ENCODE data around the gene NTN1. TPM values are rescaled to one million over a fixed set of nuclear protein-coding genes. Genes with fewer than 3 reads are reported as not detected.

The NTN1 gene
- total RNA-seq, 2 donors from 2014 or later, result 68.8 to 79.0 TPM

DNA sequence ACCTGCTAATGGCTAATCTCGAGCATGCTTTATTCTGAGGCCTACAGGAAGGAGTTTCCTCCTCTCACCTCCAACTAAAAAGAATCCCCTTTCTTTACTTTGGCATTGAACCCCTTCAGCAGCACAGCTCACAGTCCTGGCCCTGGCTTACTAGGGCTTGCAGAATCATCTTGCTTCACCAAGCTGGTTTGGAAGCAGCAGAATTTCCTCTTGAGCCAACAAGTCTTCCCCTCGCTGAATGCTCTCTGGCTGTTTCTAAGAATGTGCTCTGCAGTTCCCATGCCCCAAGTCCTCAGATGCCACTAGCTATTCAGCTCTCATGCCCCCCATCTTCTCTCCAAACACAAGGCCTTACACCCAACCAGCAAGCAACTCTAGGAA lies 271.2 kb downstream of the NTN1 start:
- H3K9me3 ChIP-seq, result no peaks in the 10 kb centered on the region
- H3K4me1 ChIP-seq (ENCODE audit: control insufficient read depth in 1 of 2, low read depth in 2 of 2), result peaks cover 10 to 20% of the 10 kb centered on the region in 2 donors
- DNase-seq (ENCODE audit: low spot score) (no peak), ATAC-seq (ENCODE audit: insufficient number of reproducible peaks, low FRiP score, low read depth) (no peak)
- peak overlapping the region; percentile 44 to 71 for H3K27ac ChIP-seq
- H3K27me3 ChIP-seq (replicated peaks; ENCODE audit: insufficient read depth), result no peaks in the 10 kb centered on the region
- no peak overlapping the region for H3K4me3 ChIP-seq
- TF ChIP-seq, protein P1, sequence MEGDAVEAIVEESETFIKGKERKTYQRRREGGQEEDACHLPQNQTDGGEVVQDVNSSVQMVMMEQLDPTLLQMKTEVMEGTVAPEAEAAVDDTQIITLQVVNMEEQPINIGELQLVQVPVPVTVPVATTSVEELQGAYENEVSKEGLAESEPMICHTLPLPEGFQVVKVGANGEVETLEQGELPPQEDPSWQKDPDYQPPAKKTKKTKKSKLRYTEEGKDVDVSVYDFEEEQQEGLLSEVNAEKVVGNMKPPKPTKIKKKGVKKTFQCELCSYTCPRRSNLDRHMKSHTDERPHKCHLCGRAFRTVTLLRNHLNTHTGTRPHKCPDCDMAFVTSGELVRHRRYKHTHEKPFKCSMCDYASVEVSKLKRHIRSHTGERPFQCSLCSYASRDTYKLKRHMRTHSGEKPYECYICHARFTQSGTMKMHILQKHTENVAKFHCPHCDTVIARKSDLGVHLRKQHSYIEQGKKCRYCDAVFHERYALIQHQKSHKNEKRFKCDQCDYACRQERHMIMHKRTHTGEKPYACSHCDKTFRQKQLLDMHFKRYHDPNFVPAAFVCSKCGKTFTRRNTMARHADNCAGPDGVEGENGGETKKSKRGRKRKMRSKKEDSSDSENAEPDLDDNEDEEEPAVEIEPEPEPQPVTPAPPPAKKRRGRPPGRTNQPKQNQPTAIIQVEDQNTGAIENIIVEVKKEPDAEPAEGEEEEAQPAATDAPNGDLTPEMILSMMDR (IDR thresholded peaks at IDR 0.05), result no peak
- no peaks in the 10 kb centered on the region for H3K36me3 ChIP-seq

Other genes starting within 250 kb of the NTN1 start
- gene MFSD6L, start 222.1 kb upstream of the NTN1 start, total RNA-seq, result under 1 TPM in 1 of 2 donors, not detected in 1; 0.27 TPM
- gene PIK3R6, start 153.8 kb upstream of the NTN1 start, total RNA-seq, result 1 to 10 TPM; 1.5 to 3.5 TPM
- gene PIK3R5, start 55.8 kb upstream of the NTN1 start, total RNA-seq, result 10 to 100 TPM; 30.7 to 42.9 TPM